HEK293 (cell line): ENCODE measurements around the gene ZNF106.

Source experiments
- CTCF ChIA-PET: fragments of 350-600 bp; formaldehyde crosslinking; extraction: SDS; loops from one replicate; lab custom pipeline; 2021; ENCODE audit warnings: antibody characterized with exemption; lab: Yijun Ruan, JAX
- POLR2A ChIA-PET: fragments of 300-600 bp; formaldehyde crosslinking; extraction: SDS; loops from one replicate; lab custom pipeline; 2020; ENCODE audit warnings: antibody characterized with exemption, inconsistent platforms; lab: Yijun Ruan, JAX
- H3K27ac ChIP-seq: fragments of 200-500 bp; sonication (Bioruptor generic); 2 replicates; pipeline ENCODE4 v1.5.1; 2014; ENCODE audit warnings: low read depth, low read length, control low read depth, inconsistent platforms; ENCODE audit errors: extremely low read depth
- H3K36me3 ChIP-seq, 2 experiments: fragments of 200-500 bp in 1 of 2; sonication (Bioruptor generic) in 1 of 2; 1 replicate in 1 of 2; 2 replicates in 1 of 2; pipeline ENCODE4 v1.5.1; 2014 to 2017; ENCODE audit warnings: inconsistent platforms in 2 of 2, low read length in 2 of 2; ENCODE audit not compliant: control insufficient read depth in 2 of 2, insufficient read depth in 1 of 2
- H3K4me1 ChIP-seq: fragments of 200-500 bp; sonication (Bioruptor generic); 2 replicates; pipeline ENCODE4 v1.5.1; 2014; ENCODE audit warnings: mild to moderate bottlenecking, low read length, inconsistent platforms; ENCODE audit not compliant: control insufficient read depth, insufficient read depth
- H3K4me3 ChIP-seq: 2 replicates; pipeline ENCODE4 v1.5.1; 2011; ENCODE audit warnings: low read depth, mild to moderate bottlenecking, control low read depth, low read length, moderate library complexity
- H3K9me3 ChIP-seq: fragments of 200-500 bp; sonication (Bioruptor generic); 2 replicates; pipeline ENCODE4 v1.5.1; 2014; ENCODE audit warnings: low read depth, low read length, inconsistent platforms; ENCODE audit not compliant: control insufficient read depth, insufficient read depth
- HOXA7 ChIP-seq: sonication (generic); formaldehyde crosslinking; IDR thresholded peaks from 2 replicates; pipeline ENCODE4 v1.8.1; 2022; ENCODE audit warnings: missing genetic modification reagents, borderline replicate concordance
- HOXD13 ChIP-seq: sonication (generic); formaldehyde crosslinking; IDR thresholded peaks from 2 replicates; pipeline ENCODE4 v1.8.0; 2022; ENCODE audit warnings: missing genetic modification reagents, borderline replicate concordance
- MEIS1 ChIP-seq: sonication (generic); formaldehyde crosslinking; IDR thresholded peaks from 2 replicates; pipeline ENCODE4 v1.8.1; 2022; ENCODE audit warnings: missing genetic modification reagents, mild to moderate bottlenecking, borderline replicate concordance
- OVOL3 ChIP-seq: fragments of 450-650 bp; formaldehyde crosslinking; IDR thresholded peaks from 2 replicates; pipeline ENCODE4 v1.5.1; 2016; ENCODE audit warnings: missing biosample characterization, missing genetic modification characterization
- YY1 ChIP-seq: fragments of 450-650 bp; formaldehyde crosslinking; IDR thresholded peaks from 2 replicates; pipeline ENCODE4 v1.5.1; 2018; ENCODE audit warnings: missing biosample characterization, missing genetic modification characterization
- ZFP41 ChIP-seq: fragments of 450-650 bp; formaldehyde crosslinking; IDR thresholded peaks from 2 replicates; pipeline ENCODE4 v1.5.1; 2016; ENCODE audit warnings: missing biosample characterization, missing genetic modification characterization, borderline replicate concordance
- ZNF157 ChIP-seq: fragments of 450-650 bp; formaldehyde crosslinking; IDR thresholded peaks from 2 replicates; pipeline ENCODE4 v1.5.1; 2016; ENCODE audit warnings: missing biosample characterization, missing genetic modification characterization
- ZNF2 ChIP-seq: fragments of 450-650 bp; formaldehyde crosslinking; IDR thresholded peaks from 2 replicates; pipeline ENCODE4 v1.5.1; 2016; ENCODE audit warnings: missing biosample characterization, missing genetic modification characterization
- ZNF266 ChIP-seq: fragments of 450-650 bp; formaldehyde crosslinking; IDR thresholded peaks from 2 replicates; pipeline ENCODE4 v1.5.1; 2016; ENCODE audit warnings: missing biosample characterization, missing genetic modification characterization, low read depth
- ZNF274 ChIP-seq, 2 experiments: fragments of 200-500 bp in 1 of 2; fragments of 450-650 bp in 1 of 2; sonication (Bioruptor generic) in 1 of 2; formaldehyde crosslinking in 1 of 2; IDR thresholded peaks; 2 replicates each; pipeline versions ENCODE4 v1.5.1 to v1.6.1; 2014 to 2016; ENCODE audit warnings: borderline replicate concordance in 1 of 2, inconsistent platforms in 1 of 2, low read length in 1 of 2, missing biosample characterization in 1 of 2, missing genetic modification characterization in 1 of 2
- ZNF362 ChIP-seq: fragments of 450-650 bp; formaldehyde crosslinking; IDR thresholded peaks from 2 replicates; pipeline ENCODE4 v1.5.1; 2016; ENCODE audit warnings: missing biosample characterization, missing genetic modification characterization
- ZNF488 ChIP-seq: fragments of 450-650 bp; formaldehyde crosslinking; IDR thresholded peaks from 2 replicates; pipeline ENCODE4 v1.5.1; 2016; ENCODE audit warnings: missing biosample characterization, missing genetic modification characterization
- ZNF621 ChIP-seq: fragments of 450-650 bp; formaldehyde crosslinking; IDR thresholded peaks from 2 replicates; pipeline ENCODE4 v1.5.1; 2017; ENCODE audit warnings: missing biosample characterization, missing genetic modification characterization
- ZNF701 ChIP-seq: fragments of 450-650 bp; formaldehyde crosslinking; IDR thresholded peaks from 2 replicates; pipeline ENCODE4 v1.5.1; 2016; ENCODE audit warnings: missing biosample characterization, missing genetic modification characterization
- ZNF792 ChIP-seq: fragments of 450-650 bp; formaldehyde crosslinking; IDR thresholded peaks from 2 replicates; pipeline ENCODE4 v1.5.1; 2016; ENCODE audit warnings: missing biosample characterization, missing genetic modification characterization
- ZSCAN16 ChIP-seq: fragments of 450-650 bp; formaldehyde crosslinking; IDR thresholded peaks from 2 replicates; pipeline ENCODE4 v1.5.1; 2016; ENCODE audit warnings: missing biosample characterization, missing genetic modification characterization

Gene ZNF106

GRCh38 chr15:42403389-42403788, 87.6 kb downstream of the ZNF106 start:
- H3K9me3 ChIP-seq, result no peaks in the 10 kb centered on the region
- ChIA-PET CTCF (no interaction called here), POLR2A (no interaction called here)
- H3K27ac ChIP-seq, result no peak overlapping the region
- no peaks in the 10 kb centered on the region for H3K36me3 ChIP-seq
- no peak overlapping the region for H3K4me3 ChIP-seq
- H3K4me1 ChIP-seq, result no peaks in the 10 kb centered on the region
- TF ChIP-seq ZNF488 (tag by site-specific recombination) (no peak), ZNF274 (IDR thresholded peaks at IDR 0.05; ENCODE audit: low read length) (no peak), ZNF274 (tag by site-specific recombination; IDR thresholded peaks at IDR 0.05; ENCODE audit: borderline replicate concordance) (no peak), ZNF792 (no peak), ZNF701 (tag by site-specific recombination) (no peak), ZNF157 (tag by site-specific recombination) (no peak), ZNF266 (tag by site-specific recombination) (no peak), ZNF621 (tag by site-specific recombination) (no peak), HOXD13 (no peak), ZFP41 (tag by site-specific recombination) (no peak), YY1 (no peak)
- TF ChIP-seq, all 188 proteins: peak for 0

- ChIA-PET POLR2A (no interaction called here), CTCF (interaction anchor here (1.2 kb wide), 1 partner anchor 319 kb away, joined by 3 read pairs; no protein-coding TSS in a partner anchor)
- no peaks in the 10 kb centered on the region for H3K4me1 ChIP-seq
- TF ChIP-seq HOXA7 (CRISPR knock-in tag) (no peak), ZNF2 (no peak), OVOL3 (tag by site-specific recombination) (no peak), ZNF362 (tag by site-specific recombination) (no peak)
- no peak overlapping the region for H3K4me3 ChIP-seq
- no peaks in the 10 kb centered on the region for H3K36me3 ChIP-seq
- H3K9me3 ChIP-seq, result no peaks in the 10 kb centered on the region
- no peak overlapping the region for H3K27ac ChIP-seq
These were observed 88.3 kb downstream of the ZNF106 start for GRCh38 chr15:42402455-42403205.

GRCh38 chr15:42401544-42402454, 89.1 kb downstream of the ZNF106 start:
- no peak overlapping the region for H3K27ac ChIP-seq
- no peaks in the 10 kb centered on the region for H3K4me1 ChIP-seq
- H3K36me3 ChIP-seq, result no peaks in the 10 kb centered on the region
- no peaks in the 10 kb centered on the region for H3K9me3 ChIP-seq
- H3K4me3 ChIP-seq, result no peak overlapping the region
- CTCF ChIA-PET, result interaction anchor here (1.2 to 1.3 kb wide), 2 partner anchors 16 to 318 kb away, joined by 3 to 6 read pairs; no protein-coding TSS in a partner anchor
- POLR2A ChIA-PET, result no interaction called here
- TF ChIP-seq MEIS1 (CRISPR knock-in tag) (no peak), ZSCAN16 (tag by site-specific recombination) (no peak)
